NCI-H2227 (cell line): ENCODE data around the gene ATP9B.
"Not testable (repeated sequence)": the region's sequence is repeated elsewhere in the genome, so short reads cannot be mapped to it uniquely, and the experiment has no call there.

Experiments used
- DNase-seq: peaks from one replicate; lab custom pipeline; 2025; ENCODE audit not compliant: unreplicated experiment; lab: John Stamatoyannopoulos, UW

Gene ATP9B

GRCh38 chr18:79234438-79234837 lies 165.2 kb downstream of the ATP9B start:
- DNase-seq = no peak

- no peak for DNase-seq
These were observed 170.4 kb downstream of the ATP9B start for GRCh38 chr18:79239631-79240030.

GRCh38 chr18:79241755-79242154 lies 172.6 kb downstream of the ATP9B start:
- peak; percentile 10 for DNase-seq

- DNase-seq = no peak
These were observed 173.1 kb downstream of the ATP9B start for GRCh38 chr18:79242246-79242645.

- DNase-seq = no peak
These were observed 176.4 kb downstream of the ATP9B start for GRCh38 chr18:79245517-79246001.

- peak; percentile 87 for DNase-seq
These were observed 177.3 kb downstream of the ATP9B start for GRCh38 chr18:79246309-79247108.

GRCh38 chr18:79248495-79249060 lies 179.4 kb downstream of the ATP9B start:
- no peak for DNase-seq

GRCh38 chr18:79250301-79250981 lies 181.2 kb downstream of the ATP9B start:
- no peak for DNase-seq

GRCh38 chr18:79251021-79251420 lies 181.8 kb downstream of the ATP9B start:
- no peak for DNase-seq

- no peak for DNase-seq
These were observed 183.9 kb downstream of the ATP9B start for GRCh38 chr18:79252904-79253633.

GRCh38 chr18:79257480-79257879 lies 188.3 kb downstream of the ATP9B start:
- no peak for DNase-seq

- no peak for DNase-seq
These were observed 189.3 kb downstream of the ATP9B start for GRCh38 chr18:79258447-79258846.

- DNase-seq = no peak
These were observed 190.0 kb downstream of the ATP9B start for GRCh38 chr18:79259218-79259617.

GRCh38 chr18:79260023-79260422 lies 190.8 kb downstream of the ATP9B start:
- no peak for DNase-seq

GRCh38 chr18:79260510-79260909 lies 191.3 kb downstream of the ATP9B start:
- no peak for DNase-seq

GRCh38 chr18:79265068-79265467 lies 195.9 kb downstream of the ATP9B start:
- not testable (repeated sequence) for DNase-seq

- not testable (repeated sequence) for DNase-seq
These were observed 202.6 kb downstream of the ATP9B start for GRCh38 chr18:79271812-79272211.

GRCh38 chr18:79272916-79273315 lies 203.7 kb downstream of the ATP9B start:
- DNase-seq = no peak

- DNase-seq = no peak
These were observed 205.6 kb downstream of the ATP9B start for GRCh38 chr18:79274823-79275222.

GRCh38 chr18:79275461-79275860 lies 206.3 kb downstream of the ATP9B start:
- no peak for DNase-seq

GRCh38 chr18:79275992-79276391 lies 206.8 kb downstream of the ATP9B start:
- no peak for DNase-seq
